Measurements from ENCODE around the gene ATF2. TPM values are rescaled to one million over a fixed set of nuclear protein-coding genes. Genes with fewer than 3 reads are reported as not detected.

Gene ATF2
- total and polyA plus RNA-seq, 2 of the 13 experiments (the other 11 are each of a cell fraction or from before 2014, with no cell fraction given) = 91.6 to 95.1 TPM

GRCh38 chr2:175167792-175168563 lies at the start of gene ATF2 (continued):
- no peak for TF ChIP-seq ZBTB25 (CRISPR knock-in tag; IDR thresholded peaks at IDR 0.05)
- TF ChIP-seq, protein P1, sequence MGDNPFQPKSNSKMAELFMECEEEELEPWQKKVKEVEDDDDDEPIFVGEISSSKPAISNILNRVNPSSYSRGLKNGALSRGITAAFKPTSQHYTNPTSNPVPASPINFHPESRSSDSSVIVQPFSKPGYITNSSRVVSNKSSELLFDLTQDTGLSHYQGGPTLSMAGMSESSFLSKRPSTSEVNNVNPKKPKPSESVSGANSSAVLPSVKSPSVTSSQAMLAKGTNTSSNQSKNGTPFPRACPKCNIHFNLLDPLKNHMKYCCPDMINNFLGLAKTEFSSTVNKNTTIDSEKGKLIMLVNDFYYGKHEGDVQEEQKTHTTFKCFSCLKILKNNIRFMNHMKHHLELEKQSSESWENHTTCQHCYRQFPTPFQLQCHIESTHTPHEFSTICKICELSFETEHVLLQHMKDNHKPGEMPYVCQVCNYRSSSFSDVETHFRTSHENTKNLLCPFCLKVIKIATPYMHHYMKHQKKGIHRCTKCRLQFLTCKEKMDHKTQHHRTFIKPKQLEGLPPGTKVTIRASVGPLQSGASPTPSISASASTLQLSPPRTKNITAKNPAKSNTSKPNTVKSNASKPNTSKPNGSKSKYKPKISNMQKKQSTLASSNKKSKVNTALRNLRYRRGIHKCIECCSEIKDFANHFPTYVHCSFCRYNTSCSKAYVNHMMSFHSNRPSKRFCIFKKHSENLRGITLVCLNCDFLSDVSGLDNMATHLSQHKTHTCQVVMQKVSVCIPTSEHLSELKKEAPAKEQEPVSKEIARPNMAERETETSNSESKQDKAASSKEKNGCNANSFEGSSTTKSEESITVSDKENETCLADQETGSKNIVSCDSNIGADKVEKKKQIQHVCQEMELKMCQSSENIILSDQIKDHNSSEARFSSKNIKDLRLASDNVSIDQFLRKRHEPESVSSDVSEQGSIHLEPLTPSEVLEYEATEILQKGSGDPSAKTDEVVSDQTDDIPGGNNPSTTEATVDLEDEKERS (CRISPR knock-in tag; IDR thresholded peaks at IDR 0.05) = peak; percentile 87
- no peak for TF ChIP-seq HNRNPK (IDR thresholded peaks at IDR 0.05; ENCODE audit: low read depth, low read length, poor library complexity, severe bottlenecking)
- TF ChIP-seq ZNF614 (CRISPR knock-in tag; IDR thresholded peaks at IDR 0.05; ENCODE audit: borderline replicate concordance) = peak; percentile 11; the same call in 1 of the 2 replicates
- TF ChIP-seq POLR2G (IDR thresholded peaks at IDR 0.05; ENCODE audit: low read depth, low read length) = peak; percentile 84
- no peak; the same call in 1 of the 2 replicates for TF ChIP-seq TOPORS (CRISPR knock-in tag; IDR thresholded peaks at IDR 0.05)
- peak; percentile 83 for TF ChIP-seq MED1 (CRISPR knock-in tag; IDR thresholded peaks at IDR 0.05)
- TF ChIP-seq KLF12 (CRISPR knock-in tag; IDR thresholded peaks at IDR 0.05; ENCODE audit: borderline replicate concordance) = peak; percentile 33; the same call in 1 of the 2 replicates
- peak; percentile 49; the same call in 1 of the 2 replicates for TF ChIP-seq FOSL2 (CRISPR knock-in tag; IDR thresholded peaks at IDR 0.05)
- TF ChIP-seq PREB (CRISPR knock-in tag; IDR thresholded peaks at IDR 0.05) = no peak
- TF ChIP-seq, protein P2, sequence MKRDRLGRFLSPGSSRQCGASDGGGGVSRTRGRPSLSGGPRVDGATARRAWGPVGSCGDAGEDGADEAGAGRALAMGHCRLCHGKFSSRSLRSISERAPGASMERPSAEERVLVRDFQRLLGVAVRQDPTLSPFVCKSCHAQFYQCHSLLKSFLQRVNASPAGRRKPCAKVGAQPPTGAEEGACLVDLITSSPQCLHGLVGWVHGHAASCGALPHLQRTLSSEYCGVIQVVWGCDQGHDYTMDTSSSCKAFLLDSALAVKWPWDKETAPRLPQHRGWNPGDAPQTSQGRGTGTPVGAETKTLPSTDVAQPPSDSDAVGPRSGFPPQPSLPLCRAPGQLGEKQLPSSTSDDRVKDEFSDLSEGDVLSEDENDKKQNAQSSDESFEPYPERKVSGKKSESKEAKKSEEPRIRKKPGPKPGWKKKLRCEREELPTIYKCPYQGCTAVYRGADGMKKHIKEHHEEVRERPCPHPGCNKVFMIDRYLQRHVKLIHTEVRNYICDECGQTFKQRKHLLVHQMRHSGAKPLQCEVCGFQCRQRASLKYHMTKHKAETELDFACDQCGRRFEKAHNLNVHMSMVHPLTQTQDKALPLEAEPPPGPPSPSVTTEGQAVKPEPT (CRISPR knock-in tag; IDR thresholded peaks at IDR 0.05; ENCODE audit: low read depth) = no peak
- 0 out of 2 replicates have a peak, but pooled peaks have one; percentile 47 for TF ChIP-seq SRY (CRISPR knock-in tag; IDR thresholded peaks at IDR 0.05)
- TF ChIP-seq, protein P3, sequence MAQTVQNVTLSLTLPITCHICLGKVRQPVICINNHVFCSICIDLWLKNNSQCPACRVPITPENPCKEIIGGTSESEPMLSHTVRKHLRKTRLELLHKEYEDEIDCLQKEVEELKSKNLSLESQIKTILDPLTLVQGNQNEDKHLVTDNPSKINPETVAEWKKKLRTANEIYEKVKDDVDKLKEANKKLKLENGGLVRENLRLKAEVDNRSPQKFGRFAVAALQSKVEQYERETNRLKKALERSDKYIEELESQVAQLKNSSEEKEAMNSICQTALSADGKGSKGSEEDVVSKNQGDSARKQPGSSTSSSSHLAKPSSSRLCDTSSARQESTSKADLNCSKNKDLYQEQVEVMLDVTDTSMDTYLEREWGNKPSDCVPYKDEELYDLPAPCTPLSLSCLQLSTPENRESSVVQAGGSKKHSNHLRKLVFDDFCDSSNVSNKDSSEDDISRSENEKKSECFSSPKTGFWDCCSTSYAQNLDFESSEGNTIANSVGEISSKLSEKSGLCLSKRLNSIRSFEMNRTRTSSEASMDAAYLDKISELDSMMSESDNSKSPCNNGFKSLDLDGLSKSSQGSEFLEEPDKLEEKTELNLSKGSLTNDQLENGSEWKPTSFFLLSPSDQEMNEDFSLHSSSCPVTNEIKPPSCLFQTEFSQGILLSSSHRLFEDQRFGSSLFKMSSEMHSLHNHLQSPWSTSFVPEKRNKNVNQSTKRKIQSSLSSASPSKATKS (CRISPR knock-in tag; IDR thresholded peaks at IDR 0.05) = no peak
- peak; percentile 66 for TF ChIP-seq BCL6 (CRISPR knock-in tag; IDR thresholded peaks at IDR 0.05)

Measured in HepG2 (cell line).